OCI-LY3 (cell line): ENCODE measurements around the gene SLC24A4.

ENCODE experiments used
- CTCF ChIP-seq: fragments of 200-600, 300-600 bp; sonication (generic); IDR thresholded peaks from 2 replicates; pipeline ENCODE4 v1.5.1; 2014; ENCODE audit warnings: antibody characterized with exemption, low read length, low read depth
- EZH2phosphoT487 ChIP-seq: fragments of 200-600 bp; shearing (Covaris generic); IDR thresholded peaks from 2 replicates; pipeline ENCODE4 v1.6.1; 2018; ENCODE audit warnings: antibody characterized with exemption, mixed run types, low read depth

GRCh38 chr14:92539419-92539818 is 216.5 kb downstream of the SLC24A4 start:
- TF ChIP-seq CTCF (no peak), EZH2phosphoT487 (no peak)
